GM19438 (cell line): ENCODE results near the gene SULF2.
A peak's percentile ranks its signal among the peaks of the same experiment; 100 is the strongest.

Experiments
- ATAC-seq: cut with Tn5 transposase; IDR thresholded peaks from one replicate; pipeline ENCODE4 v1.9.1; 2021; ENCODE audit warnings: low read depth; ENCODE audit not compliant: unreplicated experiment

Gene SULF2

GRCh38 chr20:47741669-47742608 lies 43.3 kb downstream of the SULF2 start:
- no peak for ATAC-seq

GRCh38 chr20:47740862-47741184 lies 44.5 kb downstream of the SULF2 start:
- ATAC-seq, result no peak

GRCh38 chr20:47740121-47740861 lies 45.0 kb downstream of the SULF2 start:
- no peak for ATAC-seq

- ATAC-seq, result no peak
These were observed 47.4 kb downstream of the SULF2 start for GRCh38 chr20:47737923-47738322.

- ATAC-seq, result no peak
These were observed 48.6 kb downstream of the SULF2 start for GRCh38 chr20:47736570-47737152.

GRCh38 chr20:47735412-47736400 lies 49.6 kb downstream of the SULF2 start:
- ATAC-seq, result no peak

GRCh38 chr20:47734870-47735269 lies 50.4 kb downstream of the SULF2 start:
- no peak for ATAC-seq

- ATAC-seq, result no peak
These were observed 51.4 kb downstream of the SULF2 start for GRCh38 chr20:47733892-47734291.

- no peak for ATAC-seq
These were observed 54.5 kb downstream of the SULF2 start for GRCh38 chr20:47730744-47731143.

GRCh38 chr20:47729472-47729871 lies 55.8 kb downstream of the SULF2 start:
- ATAC-seq, result no peak

- ATAC-seq, result no peak
These were observed 57.3 kb downstream of the SULF2 start for GRCh38 chr20:47727909-47728361.

GRCh38 chr20:47727170-47727880 lies 58.0 kb downstream of the SULF2 start:
- ATAC-seq, result peak; percentile 85

GRCh38 chr20:47726632-47727031 lies 58.6 kb downstream of the SULF2 start:
- ATAC-seq, result no peak

GRCh38 chr20:47725248-47725973 lies 59.9 kb downstream of the SULF2 start:
- ATAC-seq, result no peak

- ATAC-seq, result no peak
These were observed 60.4 kb downstream of the SULF2 start for GRCh38 chr20:47724910-47725247.

- no peak for ATAC-seq
These were observed 60.9 kb downstream of the SULF2 start for GRCh38 chr20:47724396-47724795.

- no peak for ATAC-seq
These were observed 62.0 kb downstream of the SULF2 start for GRCh38 chr20:47723322-47723721.

- ATAC-seq, result no peak
These were observed 64.4 kb downstream of the SULF2 start for GRCh38 chr20:47720636-47721427.
